GM18526 (cell line): ENCODE data around the gene TSPAN13.

Experiments
- POLR2A ChIP-seq: IDR thresholded peaks from 3 replicates; pipeline ENCODE4 v1.6.1; 2011; ENCODE audit not compliant: insufficient read length; ENCODE audit errors: extremely low read depth

Gene TSPAN13

DNA sequence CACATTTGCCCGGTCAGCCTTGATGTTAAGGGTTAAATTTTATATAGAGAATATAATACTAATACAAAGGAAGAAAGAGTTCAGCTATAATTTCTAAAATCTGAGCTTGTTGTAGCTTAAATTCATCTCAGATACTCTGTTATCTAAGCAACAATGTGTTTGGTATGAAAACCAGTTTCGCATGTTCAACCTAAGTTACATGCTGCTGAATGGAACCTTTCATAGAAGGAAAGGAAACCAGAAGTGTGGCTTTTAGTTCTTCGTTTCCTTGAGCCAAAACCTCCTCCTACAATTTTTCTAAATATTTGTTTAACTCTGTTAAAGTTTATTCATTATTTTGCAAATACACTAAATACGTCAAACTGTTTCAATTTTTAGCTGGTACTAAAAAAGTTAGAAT is 32.7 kb downstream of the TSPAN13 start:
- TF ChIP-seq POLR2A: no peak

DNA sequence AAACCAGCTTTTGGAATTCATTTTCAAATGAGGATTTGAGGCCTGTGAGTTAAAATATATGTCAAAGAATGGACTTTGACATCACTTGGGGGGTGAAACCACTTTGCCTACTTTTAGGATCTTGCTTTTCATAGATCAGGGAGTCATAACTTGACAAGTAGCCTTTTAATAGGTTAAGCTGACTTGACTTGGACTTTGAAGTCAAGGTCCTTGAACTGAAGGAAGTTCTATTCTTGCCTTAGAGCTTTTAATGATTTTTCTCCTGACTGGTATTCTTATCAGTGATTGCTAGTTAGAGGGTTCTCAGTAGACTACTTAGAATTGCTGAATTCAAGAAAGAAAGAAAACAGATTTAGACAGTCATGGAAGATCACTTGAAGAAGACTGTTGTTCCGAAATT is 33.6 kb downstream of the TSPAN13 start:
- no peak for TF ChIP-seq POLR2A

DNA sequence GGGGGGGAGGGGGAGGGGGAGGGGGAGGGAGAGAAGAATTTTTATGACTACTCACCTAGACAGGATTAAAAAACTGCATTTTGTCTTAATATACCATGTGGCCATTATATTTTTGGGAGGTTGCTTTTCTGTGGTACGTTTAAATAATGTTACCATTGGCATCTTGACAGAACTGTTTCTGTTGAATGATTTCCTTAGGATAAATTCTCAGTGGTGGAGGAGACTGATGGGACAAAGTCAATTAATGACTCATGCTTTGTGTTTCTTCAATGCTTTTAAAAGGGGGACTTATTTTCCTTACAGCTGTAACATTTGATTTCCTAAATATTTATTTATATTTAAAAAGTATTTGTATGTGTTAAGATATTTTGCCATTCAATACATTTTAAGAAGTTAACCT is 37.5 kb downstream of the TSPAN13 start:
- no peak for TF ChIP-seq POLR2A

DNA sequence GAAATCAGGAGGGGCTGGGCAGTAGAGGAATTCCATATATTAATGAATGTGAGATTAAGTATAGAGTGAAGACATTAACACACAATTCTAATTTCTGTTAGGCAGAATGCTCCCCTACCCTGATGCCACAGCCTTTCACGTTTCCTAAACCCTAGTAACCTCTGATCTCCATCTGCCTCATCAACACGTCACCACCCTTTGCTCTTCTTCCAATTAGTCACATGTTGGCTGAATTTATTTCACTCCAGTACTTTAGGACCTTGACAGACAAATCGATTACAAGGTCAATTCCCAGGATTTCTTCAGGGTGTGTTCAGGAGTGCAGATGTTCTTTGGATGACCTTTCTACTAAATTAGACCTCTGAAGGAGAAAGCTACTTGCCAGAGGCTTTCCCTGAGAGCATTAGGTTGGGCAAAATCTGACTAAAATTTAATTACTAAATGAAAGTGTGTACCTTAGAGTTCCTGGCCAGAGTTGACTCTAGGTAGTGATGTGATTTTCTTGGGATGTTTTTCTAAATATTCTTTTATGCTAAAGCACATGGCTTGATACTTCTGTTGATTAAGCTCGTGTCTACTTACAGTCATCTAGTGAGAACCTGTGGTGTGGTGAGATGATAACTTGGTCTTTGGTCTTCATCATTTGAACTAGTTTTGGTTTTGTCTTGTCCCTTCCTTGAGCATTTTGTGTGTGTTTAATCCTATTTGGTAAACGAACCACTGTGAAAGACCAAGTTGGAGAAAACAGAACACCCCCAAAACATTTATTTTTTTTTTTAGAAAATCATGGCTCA is 38.5 kb downstream of the TSPAN13 start:
- no peak for TF ChIP-seq POLR2A

GRCh38 chr7:16794986-16795385 is 41.4 kb downstream of the TSPAN13 start:
- TF ChIP-seq POLR2A: no peak

DNA sequence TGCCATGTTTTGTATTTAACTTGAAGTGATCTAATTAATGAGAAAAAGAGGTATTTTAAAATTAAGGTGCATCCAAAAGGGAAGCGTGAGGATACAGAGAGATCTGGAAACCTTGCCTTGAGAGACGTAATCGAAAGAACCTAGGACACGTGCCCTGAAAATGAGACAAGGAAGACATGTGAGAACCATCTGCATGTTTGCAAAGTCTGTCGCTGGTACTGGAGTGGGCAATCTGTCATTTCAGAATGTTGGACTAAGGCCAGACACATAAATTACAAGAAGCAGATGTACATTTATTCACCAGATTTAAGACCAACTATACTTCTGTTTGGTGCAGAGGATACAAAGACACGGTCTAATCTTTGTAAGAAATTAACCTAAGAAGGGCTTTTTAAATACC is 42.1 kb downstream of the TSPAN13 start:
- TF ChIP-seq POLR2A: no peak

DNA sequence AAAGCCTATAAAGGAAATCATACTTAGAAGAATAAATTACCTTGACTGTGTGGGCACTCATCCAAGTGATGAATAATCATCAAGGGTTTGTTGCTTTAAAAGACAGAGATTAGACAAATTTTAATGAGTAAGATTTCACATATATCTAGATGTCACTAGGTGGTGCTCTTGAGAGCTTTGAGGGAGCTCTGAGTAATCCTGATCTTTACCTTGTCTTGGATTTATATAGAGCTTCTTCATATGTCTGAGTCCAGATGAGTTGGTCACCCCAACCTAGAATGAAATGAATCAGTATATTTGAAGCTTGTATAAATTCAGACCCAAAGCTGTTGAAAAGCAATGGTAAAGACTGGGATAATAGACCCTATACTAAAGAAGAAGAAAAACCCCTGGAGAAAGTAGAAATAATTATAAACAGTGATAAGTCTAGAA is 47.6 kb downstream of the TSPAN13 start:
- no peak for TF ChIP-seq POLR2A

DNA sequence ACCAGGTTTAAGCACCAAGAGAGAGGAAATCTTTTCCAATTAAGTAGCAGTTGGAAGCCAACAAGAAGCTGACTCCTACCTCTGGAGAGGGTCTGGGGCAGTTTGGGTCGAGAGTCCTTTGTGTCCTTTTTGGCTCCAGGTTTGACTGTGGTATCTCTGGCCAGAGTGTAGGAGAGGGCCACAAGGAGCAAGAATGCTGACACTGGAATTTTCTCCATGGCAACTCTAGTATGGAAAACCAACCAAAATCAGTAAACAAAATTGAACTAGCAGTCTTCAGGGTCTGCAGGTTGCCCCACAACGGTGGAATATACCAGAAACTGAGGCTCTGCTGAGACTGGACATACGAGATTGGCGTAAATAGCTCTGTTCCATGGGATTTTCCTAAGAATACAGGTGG is 48.0 kb downstream of the TSPAN13 start:
- no peak for TF ChIP-seq POLR2A

GRCh38 chr7:16803125-16803524 is 49.6 kb downstream of the TSPAN13 start:
- no peak for TF ChIP-seq POLR2A

DNA sequence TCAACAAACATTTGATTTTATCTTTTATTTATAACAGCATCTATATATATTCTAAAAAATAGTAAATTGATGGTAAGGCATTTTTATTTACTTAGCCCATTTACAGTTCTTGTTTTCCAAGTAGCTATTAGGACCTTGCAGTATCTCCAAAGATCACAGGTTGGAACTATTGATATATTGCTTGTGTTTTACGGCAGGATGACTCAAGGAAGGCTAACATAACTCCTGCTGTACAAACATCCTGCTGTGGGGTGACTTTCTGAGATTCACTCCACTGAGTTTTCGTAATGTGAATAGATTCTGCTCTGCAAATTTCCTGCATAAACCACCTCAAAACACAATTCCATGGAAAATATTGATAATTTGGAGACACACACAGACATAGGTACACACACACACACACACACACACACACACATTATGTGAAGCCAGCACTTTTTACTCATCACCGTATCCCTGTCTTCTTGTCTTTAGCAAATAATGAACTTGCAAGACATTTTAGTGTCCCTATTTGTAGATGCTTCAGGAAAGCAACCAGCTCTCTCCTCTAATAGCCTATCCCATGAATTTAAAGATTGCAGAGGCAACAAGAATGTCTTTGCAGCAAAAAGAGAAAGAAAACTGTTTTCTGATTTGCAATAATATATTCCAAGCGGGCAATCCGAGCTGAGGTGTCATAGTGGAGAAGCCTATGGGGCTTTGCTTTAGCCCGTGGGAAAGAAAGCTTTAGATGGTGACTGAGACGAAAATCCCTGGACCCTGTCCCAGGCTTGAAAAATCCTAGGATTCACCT is 50.5 kb downstream of the TSPAN13 start:
- no peak for TF ChIP-seq POLR2A

DNA sequence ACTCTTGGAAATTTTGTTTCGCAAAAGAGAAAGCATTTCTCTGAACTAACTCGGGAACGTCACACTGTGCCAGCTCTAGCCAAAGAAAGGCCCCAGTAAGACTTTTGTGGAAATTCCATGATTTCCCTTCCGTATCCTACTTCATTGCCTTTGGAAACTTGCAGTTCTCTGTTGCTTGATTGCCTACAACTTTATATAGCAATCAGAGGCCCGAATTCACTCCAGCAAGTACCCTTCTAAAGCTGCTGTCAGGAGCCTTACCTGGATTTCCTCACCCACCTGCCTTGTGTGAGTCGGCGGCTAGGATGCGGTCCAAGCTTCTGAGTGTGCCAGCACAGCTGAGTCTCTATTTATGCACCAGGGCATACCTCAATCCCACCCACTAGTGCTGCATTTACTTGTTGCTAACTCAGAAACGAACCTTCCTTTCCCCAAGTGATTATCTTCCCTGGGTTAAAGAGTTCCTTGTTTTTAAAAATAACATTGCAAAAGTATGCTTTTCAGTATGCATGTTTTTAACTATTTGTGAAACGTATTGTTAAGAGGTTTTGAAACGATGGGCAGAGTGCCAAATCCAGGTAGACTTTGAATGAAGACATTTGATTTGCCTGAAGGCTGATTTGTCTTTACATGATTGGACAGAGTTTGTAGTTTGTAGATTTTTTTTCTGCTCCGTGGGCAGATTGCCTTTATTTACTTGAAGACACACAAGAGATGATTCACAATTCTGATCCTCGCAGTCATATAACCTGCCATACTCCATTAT is 51.3 kb downstream of the TSPAN13 start, which contains the start of gene AGR2:
TSS of gene AGR2 (minus strand) at position 326 of the 766 bp plus-strand sequence. CDS start 3,203 bp downstream, outside the sequence.
- TF ChIP-seq POLR2A: no peak

- TF ChIP-seq POLR2A: no peak
Measured at GRCh38 chr7:16805441-16805840, 51.9 kb downstream of the TSPAN13 start.

DNA sequence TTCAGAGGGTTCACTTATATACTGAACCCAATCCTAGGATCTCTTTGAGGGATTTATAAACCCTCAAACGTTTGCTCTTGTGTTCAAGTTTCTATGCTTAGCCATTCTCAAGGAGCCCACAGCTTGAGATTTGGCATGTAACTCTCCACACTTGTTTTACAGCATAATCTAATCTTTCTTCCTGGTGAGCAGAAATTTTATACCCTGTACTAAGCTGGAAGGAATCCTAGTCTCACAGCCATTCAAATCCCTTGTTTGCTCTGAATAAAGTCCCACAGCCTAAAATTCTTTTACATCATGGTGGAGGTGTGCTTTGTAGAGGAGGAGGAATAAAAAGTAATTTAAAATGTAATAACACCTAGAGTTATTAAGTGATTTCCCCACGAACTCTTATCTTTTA is 56.6 kb downstream of the TSPAN13 start:
- no peak for TF ChIP-seq POLR2A

DNA sequence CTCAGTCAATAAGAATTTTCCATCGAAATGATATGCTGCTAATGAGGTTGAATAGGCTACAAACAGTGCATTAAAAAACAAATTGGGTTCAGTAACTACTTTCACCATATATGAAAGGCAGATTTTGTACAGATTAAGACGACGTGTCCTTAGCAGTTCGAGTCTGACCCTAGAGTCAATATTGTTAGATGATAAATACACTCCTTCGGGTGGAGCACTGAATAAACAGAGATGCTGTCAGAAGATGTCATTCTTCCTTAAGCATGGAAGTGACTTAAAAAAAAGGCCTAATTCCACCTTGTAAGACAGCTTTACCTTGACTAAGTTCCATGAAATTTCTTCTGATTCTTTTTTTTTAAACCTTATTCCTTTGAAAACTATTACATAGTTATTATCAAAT is 57.0 kb downstream of the TSPAN13 start:
- no peak for TF ChIP-seq POLR2A

- TF ChIP-seq POLR2A: no peak
Measured at GRCh38 chr7:16811551-16811950, 58.0 kb downstream of the TSPAN13 start.

- no peak for TF ChIP-seq POLR2A
Measured at GRCh38 chr7:16812542-16813231, 59.1 kb downstream of the TSPAN13 start.

- no peak for TF ChIP-seq POLR2A
Measured at GRCh38 chr7:16813232-16813616, 59.7 kb downstream of the TSPAN13 start.
